ENCODE data around the gene ANAPC5.

Gene ANAPC5

DNA sequence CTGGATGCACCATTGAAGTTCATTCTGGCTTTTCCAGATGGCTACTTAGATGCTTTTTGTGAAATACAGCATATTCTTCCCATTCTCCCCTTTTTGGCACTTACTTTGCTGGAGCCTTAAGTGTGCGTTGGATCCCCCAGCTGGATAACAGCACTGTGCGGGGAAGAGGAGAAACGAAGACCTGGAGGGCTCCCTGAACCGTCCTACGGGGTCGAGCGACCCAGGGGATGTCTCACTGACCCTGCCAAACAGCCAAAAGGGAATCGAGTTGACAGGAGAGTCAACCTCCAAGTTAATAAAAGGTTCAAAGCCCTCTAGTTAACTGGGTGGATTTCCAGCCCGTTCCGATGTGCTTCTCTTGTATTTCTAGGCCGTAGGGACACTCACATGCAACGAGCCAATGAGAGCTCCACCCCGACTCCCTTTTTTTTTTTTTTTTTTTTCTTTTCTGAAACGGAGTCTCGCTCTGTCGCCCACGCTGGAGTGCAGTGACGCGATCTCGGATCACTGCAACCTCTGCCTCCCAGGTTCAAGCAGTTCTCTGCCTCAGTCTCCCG is 54.7 kb downstream of the ANAPC5 start:
- peak; percentile 52 for DNase-seq (ENCODE audit: low spot score)
- in situ Hi-C loops (cut with MboI; ENCODE audit: low sequenced_read_pairs, unreplicated experiment) = no loop called here

GRCh38 chr12:121296618-121297434 is 55.4 kb downstream of the ANAPC5 start, which contains the start of gene CAMKK2:
Gene CAMKK2, minus strand, starts transcription at chr12:121296709. Its CDS starts 22,183 bp downstream, at chr12:121274526.
- in situ Hi-C loops (cut with MboI; ENCODE audit: low sequenced_read_pairs, unreplicated experiment) = no loop called here
- TF ChIP-seq, protein P1, sequence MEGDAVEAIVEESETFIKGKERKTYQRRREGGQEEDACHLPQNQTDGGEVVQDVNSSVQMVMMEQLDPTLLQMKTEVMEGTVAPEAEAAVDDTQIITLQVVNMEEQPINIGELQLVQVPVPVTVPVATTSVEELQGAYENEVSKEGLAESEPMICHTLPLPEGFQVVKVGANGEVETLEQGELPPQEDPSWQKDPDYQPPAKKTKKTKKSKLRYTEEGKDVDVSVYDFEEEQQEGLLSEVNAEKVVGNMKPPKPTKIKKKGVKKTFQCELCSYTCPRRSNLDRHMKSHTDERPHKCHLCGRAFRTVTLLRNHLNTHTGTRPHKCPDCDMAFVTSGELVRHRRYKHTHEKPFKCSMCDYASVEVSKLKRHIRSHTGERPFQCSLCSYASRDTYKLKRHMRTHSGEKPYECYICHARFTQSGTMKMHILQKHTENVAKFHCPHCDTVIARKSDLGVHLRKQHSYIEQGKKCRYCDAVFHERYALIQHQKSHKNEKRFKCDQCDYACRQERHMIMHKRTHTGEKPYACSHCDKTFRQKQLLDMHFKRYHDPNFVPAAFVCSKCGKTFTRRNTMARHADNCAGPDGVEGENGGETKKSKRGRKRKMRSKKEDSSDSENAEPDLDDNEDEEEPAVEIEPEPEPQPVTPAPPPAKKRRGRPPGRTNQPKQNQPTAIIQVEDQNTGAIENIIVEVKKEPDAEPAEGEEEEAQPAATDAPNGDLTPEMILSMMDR (IDR thresholded peaks at IDR 0.05; ENCODE audit: borderline replicate concordance, control extremely low read depth, extremely low read depth, insufficient read depth, missing control alignments) = peak; percentile 17
- DNase-seq (ENCODE audit: low spot score) = peak; percentile 97

More for the DNA sequence above, 54.7 kb downstream of the ANAPC5 start:
- TF ChIP-seq, protein P1 (IDR thresholded peaks at IDR 0.05; ENCODE audit: borderline replicate concordance, control extremely low read depth, extremely low read depth, insufficient read depth, missing control alignments) = no peak

DNA sequence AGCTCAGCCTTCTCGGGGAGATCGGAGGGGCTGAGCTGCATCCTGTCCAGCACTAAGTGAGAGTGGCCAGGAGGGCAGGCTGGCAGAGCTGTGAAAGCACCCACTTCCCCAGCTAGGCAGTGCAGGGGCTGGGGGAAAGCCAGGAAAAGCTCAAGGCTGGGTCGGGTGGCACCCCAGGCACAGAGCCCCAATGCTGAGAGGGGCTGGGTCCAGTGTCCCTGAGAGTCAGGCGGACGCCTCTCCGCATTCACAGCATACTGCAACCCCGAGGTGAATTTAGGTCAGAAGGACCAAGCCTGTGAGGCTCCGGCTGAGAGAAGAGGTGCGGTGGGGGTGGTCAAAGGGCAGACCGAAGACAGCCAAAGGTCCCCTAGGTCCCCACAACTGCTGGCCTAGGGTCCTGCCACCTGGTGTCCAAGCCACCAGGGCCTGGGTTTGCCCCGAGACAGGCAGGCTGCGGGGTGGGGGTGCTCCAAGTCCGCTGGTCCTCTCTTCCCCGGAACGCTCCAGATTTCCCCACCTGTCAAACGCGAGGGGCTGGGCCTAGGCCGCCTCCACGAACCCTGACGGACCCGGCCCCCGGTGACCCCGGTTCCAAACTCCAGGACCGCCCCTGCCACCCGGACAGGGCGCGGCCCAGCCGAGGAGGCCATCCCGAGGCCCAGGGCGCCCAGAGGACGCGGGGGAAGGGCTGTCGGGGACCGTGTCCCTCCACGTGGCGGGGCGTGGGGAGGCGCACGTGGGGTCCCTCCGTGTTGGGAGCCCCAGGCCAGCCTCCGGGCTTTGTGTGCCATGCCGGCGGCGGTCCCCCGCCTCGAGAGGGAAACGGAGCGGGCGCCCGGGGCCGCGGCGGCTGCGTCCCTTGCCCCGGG is 56.2 kb downstream of the ANAPC5 start:
- in situ Hi-C loops (cut with MboI; ENCODE audit: low sequenced_read_pairs, unreplicated experiment) = no loop called here
- DNase-seq (ENCODE audit: low spot score) = peak; percentile 54
- TF ChIP-seq, protein P1 (IDR thresholded peaks at IDR 0.05; ENCODE audit: borderline replicate concordance, control extremely low read depth, extremely low read depth, insufficient read depth, missing control alignments) = no peak

GRCh38 chr12:121295116-121295745 is 57.0 kb downstream of the ANAPC5 start:
- TF ChIP-seq, protein P1 (IDR thresholded peaks at IDR 0.05; ENCODE audit: borderline replicate concordance, control extremely low read depth, extremely low read depth, insufficient read depth, missing control alignments) = no peak
- in situ Hi-C loops (cut with MboI; ENCODE audit: low sequenced_read_pairs, unreplicated experiment) = no loop called here
- DNase-seq (ENCODE audit: low spot score) = no peak

GRCh38 chr12:121294151-121294889 is 57.9 kb downstream of the ANAPC5 start:
- DNase-seq (ENCODE audit: low spot score) = no peak
- in situ Hi-C loops (cut with MboI; ENCODE audit: low sequenced_read_pairs, unreplicated experiment) = no loop called here
- TF ChIP-seq, protein P1 (IDR thresholded peaks at IDR 0.05; ENCODE audit: borderline replicate concordance, control extremely low read depth, extremely low read depth, insufficient read depth, missing control alignments) = no peak

Data from GM13976 (cell line).